HL-60 (cell line): ENCODE measurements around the gene IFT20.

ENCODE experiments used
- CTCF ChIP-seq: IDR thresholded peaks from one replicate; pipeline ENCODE4 v1.5.1; 2011; ENCODE audit warnings: low read length, control low read depth, inconsistent platforms; ENCODE audit not compliant: insufficient read depth
- GABPA ChIP-seq: IDR thresholded peaks from 2 replicates; pipeline ENCODE4 v1.6.1; 2012; ENCODE audit warnings: low read depth
- POLR2AphosphoS5 ChIP-seq: IDR thresholded peaks from 2 replicates; pipeline ENCODE4 v1.6.1; 2012; ENCODE audit warnings: low read depth
- REST ChIP-seq: IDR thresholded peaks from 2 replicates; pipeline ENCODE4 v1.6.1; 2012; ENCODE audit warnings: low read depth; ENCODE audit not compliant: insufficient replicate concordance

GRCh38 chr17:28318759-28319597 is 16.3 kb downstream of the IFT20 start, which contains the start of gene TMEM97:
- TF ChIP-seq POLR2AphosphoS5 (peak; percentile 95), CTCF (no peak), GABPA (no peak), REST (peak; percentile 57)
